ENCODE measurements around the gene RFX2. TPM values are rescaled to one million over a fixed set of nuclear protein-coding genes. Genes with fewer than 3 reads are reported as not detected.

The RFX2 gene
- 1 to 10 TPM; 4.7 to 6.0 TPM for total RNA-seq

DNA sequence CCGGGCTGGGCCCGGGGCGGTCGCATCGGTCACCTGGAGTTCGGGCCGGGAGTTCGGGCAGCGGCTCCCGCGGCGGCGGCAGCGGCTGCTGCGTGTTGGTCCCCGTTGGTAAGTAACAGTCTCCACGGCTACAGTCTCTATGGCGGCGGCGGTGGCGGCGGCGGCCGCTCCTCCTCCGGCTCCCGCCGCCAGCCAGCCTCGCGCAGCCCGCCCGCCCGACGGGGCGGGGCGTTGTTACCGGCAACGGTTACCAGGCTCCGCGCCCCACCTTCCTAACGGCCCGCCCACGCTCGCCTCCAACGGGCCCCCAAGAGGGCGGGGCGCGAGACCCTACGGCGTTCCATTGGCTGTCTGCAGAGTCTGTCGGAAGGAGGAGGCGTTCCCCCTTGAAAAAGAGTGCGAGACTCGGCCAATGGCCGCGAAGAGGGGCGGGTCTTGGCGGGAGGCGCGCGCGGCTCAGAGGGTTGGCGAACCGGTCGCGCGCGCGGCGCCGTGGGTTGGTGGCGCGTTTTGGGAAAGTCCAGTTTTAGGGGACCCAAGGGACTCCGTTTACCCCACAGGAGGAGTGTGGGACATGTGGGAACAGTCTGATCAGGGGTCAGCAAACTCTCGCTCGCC is at the start of gene RFX2:
Gene RFX2, minus strand, starts transcription at position 141 of the 618 bp plus-strand sequence. CDS start 63,004 bp downstream, outside the sequence.
- no peaks in the 10 kb centered on the region for H3K9me3 Mint-ChIP-seq
- DNase-seq: peak; percentile 99
- peaks cover 22% of the 10 kb centered on the region for H3K4me1 Mint-ChIP-seq (ENCODE audit: low read depth)
- H3K27me3 Mint-ChIP-seq (ENCODE audit: low read depth): peaks cover 3% of the 10 kb centered on the region
- no peaks in the 10 kb centered on the region for H3K36me3 Mint-ChIP-seq (ENCODE audit: low read depth)
- H3K27ac Mint-ChIP-seq: peak within 1 kb of the TSS; percentile 82
- intact Hi-C loops (cut with micrococcal nuclease): loop anchor here (1.0 to 2.0 kb wide), 5 partner anchors 50 to 628 kb away; partner anchors contain the start of genes RANBP3, TRIP10 and VMAC
- CTCF ChIA-PET: no interaction called here
- H3K4me3 Mint-ChIP-seq: peak within 1 kb of the TSS; percentile 80

DNA sequence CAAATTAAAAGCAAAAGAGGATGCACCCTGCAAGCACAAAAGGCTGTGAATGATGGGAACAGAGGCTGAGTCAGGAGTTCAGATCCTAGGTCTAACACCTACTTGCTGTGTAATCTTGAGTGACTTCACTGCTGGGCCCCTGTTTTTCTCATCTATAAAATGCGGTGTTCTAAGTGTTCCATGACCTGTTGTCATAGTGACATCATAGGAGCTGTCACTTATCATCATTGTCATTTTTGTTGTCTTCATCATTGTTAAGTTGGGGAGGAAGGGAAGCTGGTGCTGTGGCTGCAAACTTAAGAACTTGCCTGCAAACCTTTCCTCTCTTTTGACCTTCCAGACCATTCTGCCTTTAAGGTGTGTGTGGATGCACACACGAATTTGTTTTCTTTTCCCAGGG is 45.7 kb upstream of the RFX2 start:
- no peak for DNase-seq
- no peak overlapping the region for H3K4me3 Mint-ChIP-seq
- no peaks in the 10 kb centered on the region for H3K36me3 Mint-ChIP-seq (ENCODE audit: low read depth)
- intact Hi-C loops (cut with micrococcal nuclease): no loop called here
- CTCF ChIA-PET: no interaction called here
- H3K9me3 Mint-ChIP-seq: peaks cover 13% of the 10 kb centered on the region
- H3K27me3 Mint-ChIP-seq (ENCODE audit: low read depth): no peaks in the 10 kb centered on the region
- no peak overlapping the region for H3K27ac Mint-ChIP-seq
- peaks cover under 1% of the 10 kb centered on the region for H3K4me1 Mint-ChIP-seq (ENCODE audit: low read depth)

DNA sequence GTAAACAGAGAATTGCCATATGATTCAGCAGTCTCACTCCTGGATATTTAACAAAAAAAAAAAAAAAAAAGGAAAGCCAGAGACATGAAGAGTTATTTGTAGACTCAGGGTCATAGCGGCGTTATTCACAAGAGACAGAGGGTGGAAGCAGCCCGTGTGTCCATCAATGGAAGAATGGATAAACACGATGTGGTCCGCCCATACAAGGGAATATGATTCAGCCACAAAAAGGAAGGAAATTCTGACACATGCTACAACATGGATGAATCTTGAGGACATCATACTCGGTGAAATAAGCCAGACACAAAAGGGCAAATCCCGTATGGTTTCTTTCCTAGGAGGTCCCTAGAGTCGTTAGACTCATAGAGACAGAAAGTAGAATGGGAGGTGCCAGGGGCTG is 40.0 kb upstream of the RFX2 start:
- intact Hi-C loops (cut with micrococcal nuclease): no loop called here
- Mint-ChIP-seq H3K27me3 (ENCODE audit: low read depth) (no peaks in the 10 kb centered on the region), H3K27ac (no peak overlapping the region), H3K4me1 (ENCODE audit: low read depth) (no peaks in the 10 kb centered on the region), H3K9me3 (peaks cover 5% of the 10 kb centered on the region), H3K4me3 (no peak overlapping the region), H3K36me3 (ENCODE audit: low read depth) (peaks cover 1% of the 10 kb centered on the region)
- CTCF ChIA-PET: interaction anchor here (0.8 kb wide), 1 partner anchor 23 kb away, joined by 5 read pairs; no protein-coding TSS in a partner anchor
- DNase-seq: no peak

DNA sequence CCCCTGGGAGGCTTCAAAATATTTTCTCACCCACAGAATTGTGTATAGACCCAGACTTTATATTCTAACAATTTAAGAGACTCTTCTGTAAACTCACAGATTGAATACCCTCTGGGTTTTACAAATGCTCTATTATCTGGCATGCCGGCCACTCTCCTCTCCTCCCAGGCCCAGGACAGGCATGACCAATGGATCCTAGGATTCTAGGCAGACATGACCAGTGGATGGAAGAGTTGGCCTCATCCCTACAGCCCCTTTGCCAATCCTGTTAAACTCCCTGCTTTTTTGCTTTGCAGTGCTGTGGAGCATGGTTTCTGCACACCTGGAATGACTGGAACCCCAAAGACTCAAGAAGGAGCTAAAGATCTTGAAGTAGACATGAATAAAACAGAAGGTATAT is 30.9 kb upstream of the RFX2 start:
- intact Hi-C loops (cut with micrococcal nuclease): no loop called here
- no peaks in the 10 kb centered on the region for H3K9me3 Mint-ChIP-seq
- no peak for DNase-seq
- H3K27ac Mint-ChIP-seq: no peak overlapping the region
- no peaks in the 10 kb centered on the region for H3K4me1 Mint-ChIP-seq (ENCODE audit: low read depth)
- H3K4me3 Mint-ChIP-seq: no peak overlapping the region
- H3K27me3 Mint-ChIP-seq (ENCODE audit: low read depth): no peaks in the 10 kb centered on the region
- H3K36me3 Mint-ChIP-seq (ENCODE audit: low read depth): no peaks in the 10 kb centered on the region
- CTCF ChIA-PET: interaction anchor here (1.7 kb wide), 1 partner anchor 15 kb away, joined by 5 read pairs; no protein-coding TSS in a partner anchor

DNA sequence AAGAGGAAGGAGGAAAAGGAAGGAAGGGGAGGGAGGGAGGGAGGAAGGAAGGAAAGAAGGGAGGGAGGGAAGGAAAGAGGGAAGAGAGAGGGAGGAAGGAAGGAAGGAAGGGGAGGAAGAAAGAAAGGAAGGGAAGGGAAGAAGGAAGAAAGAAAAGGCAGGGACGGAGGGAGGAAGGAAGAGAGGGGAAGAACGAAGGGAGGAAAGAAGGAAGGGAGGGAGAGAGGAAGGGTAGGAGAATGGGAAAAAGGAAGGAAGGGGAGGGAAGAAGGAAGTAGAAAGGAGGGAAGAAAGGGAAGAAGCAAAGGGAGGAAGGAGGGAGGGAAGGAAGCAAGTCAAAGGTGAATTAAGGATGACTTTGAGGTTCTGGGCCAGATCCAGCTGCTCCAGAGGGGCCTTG is 28.2 kb upstream of the RFX2 start:
- Mint-ChIP-seq H3K36me3 (ENCODE audit: low read depth) (no peaks in the 10 kb centered on the region), H3K27ac (no peak overlapping the region), H3K4me3 (no peak overlapping the region), H3K27me3 (ENCODE audit: low read depth) (no peaks in the 10 kb centered on the region), H3K4me1 (ENCODE audit: low read depth) (no peaks in the 10 kb centered on the region), H3K9me3 (no peaks in the 10 kb centered on the region)
- CTCF ChIA-PET: interaction anchor here (0.7 kb wide), 1 partner anchor 962 kb away, joined by 4 read pairs; no protein-coding TSS in a partner anchor
- intact Hi-C loops (cut with micrococcal nuclease): no loop called here
- DNase-seq: no peak

DNA sequence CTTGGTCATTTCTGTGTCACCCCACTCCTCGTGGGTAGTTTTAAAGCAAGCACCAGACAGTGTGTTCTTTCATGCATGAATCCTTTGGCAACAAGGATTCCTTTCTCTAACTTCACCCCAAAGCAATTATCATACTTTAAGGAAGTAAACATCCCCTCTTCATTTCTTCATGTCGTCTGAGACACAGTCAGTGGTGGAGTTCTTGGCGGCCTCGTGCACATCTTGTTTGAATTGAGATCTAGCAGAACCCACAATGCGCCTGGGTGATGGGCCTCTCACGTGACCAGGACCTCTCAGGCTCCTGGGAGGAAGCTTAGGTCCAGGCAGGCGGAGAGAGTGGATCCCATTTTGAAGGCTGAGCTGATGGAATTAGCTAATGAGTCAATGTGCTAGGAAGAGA is 27.8 kb upstream of the RFX2 start:
- no peak for DNase-seq
- Mint-ChIP-seq H3K4me1 (ENCODE audit: low read depth) (no peaks in the 10 kb centered on the region), H3K27ac (no peak overlapping the region), H3K4me3 (no peak overlapping the region), H3K9me3 (no peaks in the 10 kb centered on the region), H3K36me3 (ENCODE audit: low read depth) (no peaks in the 10 kb centered on the region), H3K27me3 (ENCODE audit: low read depth) (no peaks in the 10 kb centered on the region)
- CTCF ChIA-PET: no interaction called here
- intact Hi-C loops (cut with micrococcal nuclease): no loop called here

DNA sequence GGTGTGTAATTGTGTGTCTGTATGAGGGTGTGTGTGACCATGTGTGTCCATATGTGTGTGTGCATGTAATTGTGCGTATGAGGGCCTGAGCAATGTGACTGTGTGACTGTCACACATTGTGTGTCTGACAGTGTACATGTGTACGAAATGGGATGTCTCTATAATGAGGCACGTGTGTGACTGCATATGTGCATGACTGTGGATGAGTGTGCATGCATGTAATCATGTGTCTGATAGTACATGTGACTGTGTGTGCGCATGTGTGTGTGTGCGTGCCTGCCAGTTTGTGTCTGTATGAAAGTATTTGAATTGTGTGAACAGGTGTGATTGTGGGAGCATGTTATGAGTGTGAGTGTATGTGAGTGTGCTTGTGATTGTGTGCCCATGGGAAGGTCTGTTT is 22.9 kb upstream of the RFX2 start:
- H3K4me1 Mint-ChIP-seq (ENCODE audit: low read depth): no peaks in the 10 kb centered on the region
- H3K27me3 Mint-ChIP-seq (ENCODE audit: low read depth): no peaks in the 10 kb centered on the region
- H3K27ac Mint-ChIP-seq: no peak overlapping the region
- H3K4me3 Mint-ChIP-seq: no peak overlapping the region
- intact Hi-C loops (cut with micrococcal nuclease): no loop called here
- CTCF ChIA-PET: no interaction called here
- no peaks in the 10 kb centered on the region for H3K9me3 Mint-ChIP-seq
- no peaks in the 10 kb centered on the region for H3K36me3 Mint-ChIP-seq (ENCODE audit: low read depth)
- no peak for DNase-seq

DNA sequence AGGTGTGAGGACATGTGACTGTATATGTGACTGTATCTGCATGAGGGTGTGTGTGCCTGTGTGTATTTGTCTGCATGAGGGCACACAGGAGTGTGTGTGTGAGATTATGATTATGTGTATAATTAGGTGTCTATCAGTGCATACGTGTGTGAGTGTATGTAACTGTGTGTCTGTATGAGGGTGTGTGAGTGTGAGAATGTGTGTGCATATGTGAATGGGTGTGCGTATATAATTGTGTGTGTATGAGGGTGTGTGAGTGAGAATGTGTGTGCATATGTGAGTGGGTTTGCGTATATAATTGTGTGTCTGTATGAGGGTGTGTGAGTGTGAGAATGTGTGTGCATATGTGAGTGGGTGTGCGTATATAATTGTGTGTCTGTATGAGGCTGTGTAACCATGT is 22.2 kb upstream of the RFX2 start:
- Mint-ChIP-seq H3K4me1 (ENCODE audit: low read depth) (no peaks in the 10 kb centered on the region), H3K27me3 (ENCODE audit: low read depth) (no peaks in the 10 kb centered on the region), H3K4me3 (no peak overlapping the region), H3K9me3 (no peaks in the 10 kb centered on the region), H3K36me3 (ENCODE audit: low read depth) (no peaks in the 10 kb centered on the region), H3K27ac (no peak overlapping the region)
- DNase-seq: no peak
- intact Hi-C loops (cut with micrococcal nuclease): no loop called here
- CTCF ChIA-PET: no interaction called here

DNA sequence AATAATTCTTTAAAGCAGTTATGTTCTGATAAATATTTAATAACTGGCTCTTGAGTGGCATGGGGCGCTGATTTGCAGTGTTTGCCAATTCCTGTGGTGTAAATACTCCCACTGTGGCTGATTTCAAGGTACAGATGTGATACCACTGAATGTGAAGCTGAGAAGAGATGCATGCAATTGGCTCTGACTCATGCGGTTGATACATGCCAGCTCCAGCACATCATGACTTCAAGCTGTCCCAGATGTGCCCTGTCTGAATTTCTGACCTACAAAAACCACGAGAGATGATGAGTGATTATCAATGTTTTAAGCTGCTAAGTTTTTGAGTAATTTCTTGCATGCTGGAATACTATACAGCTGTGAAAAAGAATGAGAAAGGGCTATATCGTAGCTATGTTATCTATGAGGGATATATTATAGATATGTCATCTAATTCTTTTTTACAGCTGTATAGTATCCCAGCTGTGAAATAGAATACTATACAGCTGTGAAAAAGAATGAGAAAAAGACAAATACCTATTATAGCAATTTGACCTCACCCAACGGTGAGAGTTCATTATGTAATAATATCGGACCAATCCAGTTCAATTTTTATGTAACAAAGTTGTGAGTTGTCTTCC is 17.5 kb upstream of the RFX2 start:
- no peaks in the 10 kb centered on the region for H3K36me3 Mint-ChIP-seq (ENCODE audit: low read depth)
- no peak for DNase-seq
- intact Hi-C loops (cut with micrococcal nuclease): loop anchor here (2.0 to 5.0 kb wide), 2 partner anchors 41 to 735 kb away; no protein-coding TSS in a partner anchor
- no peaks in the 10 kb centered on the region for H3K9me3 Mint-ChIP-seq
- H3K4me1 Mint-ChIP-seq (ENCODE audit: low read depth): no peaks in the 10 kb centered on the region
- H3K27ac Mint-ChIP-seq: no peak overlapping the region
- H3K27me3 Mint-ChIP-seq (ENCODE audit: low read depth): no peaks in the 10 kb centered on the region
- CTCF ChIA-PET: interaction anchor here (0.7 to 5.6 kb wide), 6 partner anchors 22 to 160 kb away, joined by 3 to 70 read pairs (median 4); no protein-coding TSS in a partner anchor
- no peak overlapping the region for H3K4me3 Mint-ChIP-seq

DNA sequence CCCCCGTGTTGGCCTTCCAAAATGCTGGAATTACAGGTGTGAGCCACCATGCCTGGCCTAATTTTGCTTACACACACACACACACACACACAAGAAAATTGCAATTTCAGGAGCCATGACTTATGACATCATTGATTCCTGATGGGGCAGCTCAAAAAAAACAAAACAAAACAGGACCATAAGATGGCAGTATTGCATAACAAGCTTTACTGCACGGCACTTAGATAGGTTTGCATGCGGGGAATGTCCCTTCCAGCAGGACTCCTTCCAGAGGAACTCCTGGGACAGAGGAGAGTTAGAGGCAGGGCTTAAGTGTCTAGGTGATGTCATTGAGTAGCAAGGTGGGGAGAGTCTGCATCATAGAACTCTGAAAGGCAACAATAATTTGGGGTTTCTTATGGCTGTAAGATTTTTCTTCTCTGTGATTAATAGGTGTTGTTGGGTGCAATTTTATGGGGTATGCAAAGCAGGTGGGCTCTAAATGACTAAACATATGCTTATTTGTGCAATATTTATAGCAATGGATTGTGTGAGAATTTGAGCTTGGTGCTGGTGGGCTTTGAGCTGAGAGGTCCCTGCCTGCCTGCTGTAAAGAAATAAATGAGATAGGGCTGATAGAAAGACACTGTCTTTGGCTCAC is 16.2 kb upstream of the RFX2 start:
- no peak overlapping the region for H3K27ac Mint-ChIP-seq
- H3K4me1 Mint-ChIP-seq (ENCODE audit: low read depth): no peaks in the 10 kb centered on the region
- CTCF ChIA-PET: interaction anchor here (0.6 to 5.6 kb wide), 24 partner anchors 9 to 408 kb away, joined by 3 to 70 read pairs (median 4); no protein-coding TSS in a partner anchor
- H3K27me3 Mint-ChIP-seq (ENCODE audit: low read depth): no peaks in the 10 kb centered on the region
- peak; percentile 26 for DNase-seq
- H3K36me3 Mint-ChIP-seq (ENCODE audit: low read depth): no peaks in the 10 kb centered on the region
- intact Hi-C loops (cut with micrococcal nuclease): loop anchor here (1.0 to 5.0 kb wide), 3 partner anchors 39 to 736 kb away; no protein-coding TSS in a partner anchor
- no peak overlapping the region for H3K4me3 Mint-ChIP-seq
- no peaks in the 10 kb centered on the region for H3K9me3 Mint-ChIP-seq

DNA sequence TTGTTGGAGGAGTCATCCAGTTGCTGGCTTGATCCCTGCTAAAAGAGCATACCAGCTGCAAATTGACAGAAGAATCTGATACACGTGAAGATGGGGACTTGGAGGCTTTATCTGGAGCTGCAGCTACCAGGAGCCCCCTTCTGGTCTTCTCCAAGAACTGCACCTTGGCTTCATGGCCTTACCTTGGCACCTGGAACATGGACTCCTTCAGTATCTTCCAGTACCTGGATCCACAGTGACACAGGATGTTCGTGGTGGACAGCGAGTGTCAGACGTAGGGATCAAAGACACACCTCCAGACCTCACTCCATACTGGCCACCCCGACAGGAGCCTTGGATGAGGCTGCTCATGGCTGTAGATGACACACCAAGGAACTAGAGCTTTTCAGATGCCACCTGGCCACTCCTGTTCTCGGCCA is 15.3 kb upstream of the RFX2 start:
- Mint-ChIP-seq H3K27ac (no peak overlapping the region), H3K27me3 (ENCODE audit: low read depth) (no peaks in the 10 kb centered on the region), H3K4me3 (no peak overlapping the region), H3K4me1 (ENCODE audit: low read depth) (no peaks in the 10 kb centered on the region), H3K36me3 (ENCODE audit: low read depth) (no peaks in the 10 kb centered on the region), H3K9me3 (no peaks in the 10 kb centered on the region)
- CTCF ChIA-PET: interaction anchor here (0.6 to 5.6 kb wide), 26 partner anchors 8 to 656 kb away, joined by 3 to 70 read pairs (median 4); no protein-coding TSS in a partner anchor
- intact Hi-C loops (cut with micrococcal nuclease): loop anchor here (1.0 to 5.0 kb wide), 3 partner anchors 38 to 138 kb away; no protein-coding TSS in a partner anchor
- DNase-seq: peak; percentile 76

DNA sequence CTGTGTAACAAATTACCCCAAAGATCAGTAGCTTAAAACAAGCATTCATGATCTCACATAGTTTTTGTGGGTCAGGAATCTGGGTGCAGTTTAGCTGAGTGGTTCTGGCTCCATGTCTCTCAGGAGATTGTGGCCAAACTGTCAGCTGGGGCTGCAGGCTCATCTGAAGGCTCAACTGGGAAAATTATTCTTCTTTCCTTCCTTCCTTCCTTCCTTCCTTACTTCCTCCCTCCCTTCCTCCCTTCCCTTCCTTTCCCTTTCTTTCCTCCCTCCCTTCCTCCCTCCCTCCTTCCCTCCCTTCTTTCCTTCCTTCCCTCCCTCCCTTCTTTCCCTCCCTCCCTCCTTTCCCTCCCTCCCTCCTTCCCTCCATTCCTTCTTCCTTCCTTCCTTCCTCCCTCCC is 8.7 kb upstream of the RFX2 start:
- CTCF ChIA-PET: no interaction called here
- intact Hi-C loops (cut with micrococcal nuclease): no loop called here
- DNase-seq: no peak
- Mint-ChIP-seq H3K4me1 (ENCODE audit: low read depth) (no peaks in the 10 kb centered on the region), H3K9me3 (peaks cover 10% of the 10 kb centered on the region), H3K4me3 (no peak overlapping the region), H3K27ac (no peak overlapping the region), H3K36me3 (ENCODE audit: low read depth) (peaks cover 2% of the 10 kb centered on the region), H3K27me3 (ENCODE audit: low read depth) (peaks cover 3% of the 10 kb centered on the region)
